K562 (cell line): ENCODE data around the gene STT3A. TPM values are rescaled to one million over a fixed set of nuclear protein-coding genes. Genes with fewer than 3 reads are reported as not detected.

ENCODE experiments used
- EGR1 ChIP-seq: fragments of 450-650 bp; conservative IDR thresholded peaks from 2 replicates; pipeline ENCODE4 v1.6.1; 2017; ENCODE audit warnings: mild to moderate bottlenecking
- EHMT2 ChIP-seq: fragments of 450-650 bp; IDR thresholded peaks from 2 replicates; pipeline ENCODE4 v1.6.1; 2018; ENCODE audit warnings: antibody characterized with exemption
- NCOA1 ChIP-seq: fragments of 450-650 bp; IDR thresholded peaks from 2 replicates; pipeline ENCODE4 v1.6.1; 2016; ENCODE audit warnings: low read depth
- PHF8 ChIP-seq: fragments of 200-600 bp; sonication (generic); IDR thresholded peaks from 2 replicates; pipeline ENCODE4 v1.6.1; 2012; ENCODE audit warnings: mixed run types, mild to moderate bottlenecking, inconsistent platforms, low read length, moderate library complexity, borderline replicate concordance
- POLR2G ChIP-seq: fragments of 200-400 bp; formaldehyde crosslinking; IDR thresholded peaks from 2 replicates; pipeline ENCODE4 v1.6.1; 2017; ENCODE audit warnings: low read depth, mild to moderate bottlenecking, antibody characterized with exemption, low read length, moderate library complexity
- SETDB1 ChIP-seq: IDR thresholded peaks from one replicate; pipeline ENCODE4 v1.6.1; 2012; ENCODE audit warnings: low read length, control low read depth, inconsistent platforms
- SMC3 ChIP-seq: conservative IDR thresholded peaks from 2 replicates; pipeline ENCODE4 v1.6.1; 2011; ENCODE audit warnings: low read depth, low read length, improper control_type of control experiment; ENCODE audit not compliant: insufficient read depth
- TAL1 ChIP-seq: fragments of 450-650 bp; IDR thresholded peaks from 2 replicates; pipeline ENCODE4 v1.6.1; 2016; ENCODE audit warnings: mild to moderate bottlenecking
- ZNF668 ChIP-seq: fragments of 250-450 bp; sonication (Bioruptor Pico); IDR thresholded peaks from 2 replicates; pipeline ENCODE4 v1.8.0; 2022; ENCODE audit warnings: mild to moderate bottlenecking, inconsistent platforms
- ZNF696 ChIP-seq: fragments of 250-450 bp; sonication (Bioruptor Pico); conservative IDR thresholded peaks from 2 replicates; pipeline ENCODE4 v1.4.0; 2020; ENCODE audit warnings: mild to moderate bottlenecking, moderate library complexity
- ZNF76 ChIP-seq: fragments of 250-450 bp; sonication (Bioruptor Pico); IDR thresholded peaks from 2 replicates; pipeline ENCODE4 v1.4.0; 2020; ENCODE audit warnings: mild to moderate bottlenecking, moderate library complexity, borderline replicate concordance
- polyA plus RNA-seq, 8 experiments: library from polyadenylated mRNA; depleted of rRNA in 4 of 8; stranded (reverse) in 5 of 8; unstranded in 3 of 8; fragments of >200 nt; fragmentation: Nextera tagmentation in 2 of 8; fragmentation: Illumina TruSeq in 1 of 8; extraction: Ambion mirVana in 2 of 8; extraction: Trizol in 1 of 8; gene quantifications; 2 replicates each; pipeline versions ENCODE4 v1.2.1 to v1.2.3, GENCODE V29; 2011 to 2014; ENCODE audit warnings: inconsistent platforms in 1 of 8, missing spikeins in 1 of 8
- total RNA-seq, 7 experiments: library from RNA; depleted of rRNA in 6 of 7; stranded (reverse); fragments of >200 nt in 6 of 7; fragmentation: Illumina TruSeq in 2 of 7; extraction: Trizol in 2 of 7; gene quantifications; 2 replicates each; pipeline versions ENCODE4 v1.2.1 to v1.2.3, GENCODE V29; 2011 to 2021; ENCODE audit warnings: low replicate concordance in 1 of 7
- TF ChIP-seq, protein P1 (sequence below), 2 experiments: fragments of 450-650 bp; formaldehyde crosslinking in 1 of 2; IDR thresholded peaks; 2 replicates each; pipeline versions ENCODE4 v1.4.0 to v1.6.1; 2014 to 2020; ENCODE audit warnings: mild to moderate bottlenecking in 2 of 2, borderline replicate concordance in 1 of 2, low read depth in 1 of 2
- TF ChIP-seq, protein P2 (sequence below): sonication (generic); formaldehyde crosslinking; IDR thresholded peaks from 2 replicates; pipeline ENCODE4 v1.9.0; 2022; ENCODE audit warnings: mild to moderate bottlenecking, missing genetic modification reagents
- TF ChIP-seq, protein P3 (sequence below): fragments of 450-650 bp; IDR thresholded peaks from 2 replicates; pipeline ENCODE4 v1.6.1; 2016; ENCODE audit warnings: antibody characterized with exemption

STT3A gene
- total and polyA plus RNA-seq, 9 of the 15 experiments (the other 6 are each of a cell fraction or from before 2014, with no cell fraction given): 70.7 to 330 (median 192) TPM

DNA sequence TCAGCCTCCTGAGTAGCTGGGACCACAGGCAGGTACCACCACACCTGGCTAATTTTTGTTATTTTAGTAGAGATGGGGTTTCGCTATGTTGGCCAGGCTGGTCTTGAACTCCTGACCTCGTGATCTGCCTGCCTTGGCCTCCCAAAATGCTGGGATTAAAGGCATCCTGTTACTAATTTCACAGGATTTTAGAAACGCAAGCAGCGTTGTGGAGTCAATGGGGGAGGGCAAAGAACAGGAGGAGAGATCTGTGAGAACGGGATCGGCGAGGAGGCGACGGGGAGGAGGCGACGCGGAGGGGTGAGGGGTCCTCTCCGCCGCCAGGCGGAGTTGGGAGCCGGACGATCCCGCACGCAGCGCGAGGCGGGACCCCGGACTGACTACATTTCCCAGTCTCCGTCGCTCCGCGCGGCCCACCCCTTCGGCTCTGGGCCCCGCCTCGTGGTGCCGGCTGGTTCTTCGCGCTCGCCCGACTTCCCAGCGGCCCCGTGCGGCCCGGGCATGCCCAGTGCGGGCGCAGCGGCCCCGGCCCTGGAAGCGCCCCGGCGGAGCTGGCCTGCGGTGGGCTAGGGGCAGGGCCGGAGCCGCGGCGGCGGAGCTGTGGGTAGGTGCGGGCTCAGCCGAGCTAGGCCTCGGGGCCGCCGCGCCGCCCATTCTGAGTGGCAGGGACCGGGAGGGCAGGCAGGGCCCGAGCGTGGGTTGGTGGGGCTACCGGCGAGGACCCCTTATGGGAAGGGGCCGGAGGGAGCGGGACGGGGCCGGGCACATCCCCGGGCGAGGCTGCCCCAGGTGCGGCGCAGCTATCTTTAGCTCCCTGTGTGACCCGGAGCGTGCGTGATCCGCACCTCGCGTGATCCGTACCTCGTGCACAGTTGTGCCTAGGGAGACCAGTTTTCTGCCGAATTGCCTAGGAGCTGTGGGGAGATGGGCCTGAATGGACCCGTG, 23.4 kb upstream of the STT3A start, which contains the start of gene EI24 (continued):
- TF ChIP-seq, protein P1, sequence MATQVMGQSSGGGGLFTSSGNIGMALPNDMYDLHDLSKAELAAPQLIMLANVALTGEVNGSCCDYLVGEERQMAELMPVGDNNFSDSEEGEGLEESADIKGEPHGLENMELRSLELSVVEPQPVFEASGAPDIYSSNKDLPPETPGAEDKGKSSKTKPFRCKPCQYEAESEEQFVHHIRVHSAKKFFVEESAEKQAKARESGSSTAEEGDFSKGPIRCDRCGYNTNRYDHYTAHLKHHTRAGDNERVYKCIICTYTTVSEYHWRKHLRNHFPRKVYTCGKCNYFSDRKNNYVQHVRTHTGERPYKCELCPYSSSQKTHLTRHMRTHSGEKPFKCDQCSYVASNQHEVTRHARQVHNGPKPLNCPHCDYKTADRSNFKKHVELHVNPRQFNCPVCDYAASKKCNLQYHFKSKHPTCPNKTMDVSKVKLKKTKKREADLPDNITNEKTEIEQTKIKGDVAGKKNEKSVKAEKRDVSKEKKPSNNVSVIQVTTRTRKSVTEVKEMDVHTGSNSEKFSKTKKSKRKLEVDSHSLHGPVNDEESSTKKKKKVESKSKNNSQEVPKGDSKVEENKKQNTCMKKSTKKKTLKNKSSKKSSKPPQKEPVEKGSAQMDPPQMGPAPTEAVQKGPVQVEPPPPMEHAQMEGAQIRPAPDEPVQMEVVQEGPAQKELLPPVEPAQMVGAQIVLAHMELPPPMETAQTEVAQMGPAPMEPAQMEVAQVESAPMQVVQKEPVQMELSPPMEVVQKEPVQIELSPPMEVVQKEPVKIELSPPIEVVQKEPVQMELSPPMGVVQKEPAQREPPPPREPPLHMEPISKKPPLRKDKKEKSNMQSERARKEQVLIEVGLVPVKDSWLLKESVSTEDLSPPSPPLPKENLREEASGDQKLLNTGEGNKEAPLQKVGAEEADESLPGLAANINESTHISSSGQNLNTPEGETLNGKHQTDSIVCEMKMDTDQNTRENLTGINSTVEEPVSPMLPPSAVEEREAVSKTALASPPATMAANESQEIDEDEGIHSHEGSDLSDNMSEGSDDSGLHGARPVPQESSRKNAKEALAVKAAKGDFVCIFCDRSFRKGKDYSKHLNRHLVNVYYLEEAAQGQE (IDR thresholded peaks at IDR 0.05; ENCODE audit: borderline replicate concordance): peak; percentile 61
- TF ChIP-seq, protein P1 (CRISPR knock-in tag; IDR thresholded peaks at IDR 0.05; ENCODE audit: low read depth): 0 out of 2 replicates have a peak, but pooled peaks have one; percentile 60
- TF ChIP-seq, protein P2, sequence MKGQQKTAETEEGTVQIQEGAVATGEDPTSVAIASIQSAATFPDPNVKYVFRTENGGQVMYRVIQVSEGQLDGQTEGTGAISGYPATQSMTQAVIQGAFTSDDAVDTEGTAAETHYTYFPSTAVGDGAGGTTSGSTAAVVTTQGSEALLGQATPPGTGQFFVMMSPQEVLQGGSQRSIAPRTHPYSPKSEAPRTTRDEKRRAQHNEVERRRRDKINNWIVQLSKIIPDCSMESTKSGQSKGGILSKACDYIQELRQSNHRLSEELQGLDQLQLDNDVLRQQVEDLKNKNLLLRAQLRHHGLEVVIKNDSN (CRISPR knock-in tag): no peak
- TF ChIP-seq SETDB1 (no peak), TAL1 (peak; percentile 18; the same call in 1 of the 2 replicates), ZNF696 (CRISPR knock-in tag) (no peak), NCOA1 (no peak), EGR1 (peak; percentile 9; the same call in 1 of the 2 replicates), EHMT2 (peak; percentile 60; the same call in 1 of the 2 replicates), ZNF76 (CRISPR knock-in tag) (0 out of 2 replicates have a peak, but pooled peaks have one; percentile 58), SMC3 (peak; percentile 41; the same call in 1 of the 2 replicates), POLR2G (peak; percentile 93), PHF8 (peak; percentile 89; the same call in 1 of the 2 replicates), ZNF668 (CRISPR knock-in tag) (no peak)
- TF ChIP-seq, protein P3, sequence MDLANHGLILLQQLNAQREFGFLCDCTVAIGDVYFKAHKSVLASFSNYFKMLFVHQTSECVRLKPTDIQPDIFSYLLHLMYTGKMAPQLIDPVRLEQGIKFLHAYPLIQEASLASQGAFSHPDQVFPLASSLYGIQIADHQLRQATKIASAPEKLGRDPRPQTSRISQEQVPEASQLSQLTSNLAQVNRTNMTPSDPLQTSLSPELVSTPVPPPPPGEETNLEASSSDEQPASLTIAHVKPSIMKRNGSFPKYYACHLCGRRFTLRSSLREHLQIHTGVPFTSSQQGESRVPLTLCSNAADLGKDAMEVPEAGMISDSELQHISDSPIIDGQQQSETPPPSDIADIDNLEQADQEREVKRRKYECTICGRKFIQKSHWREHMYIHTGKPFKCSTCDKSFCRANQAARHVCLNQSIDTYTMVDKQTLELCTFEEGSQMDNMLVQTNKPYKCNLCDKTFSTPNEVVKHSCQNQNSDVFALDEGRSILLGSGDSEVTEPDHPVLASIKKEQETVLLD: peak; percentile 47; the same call in 1 of the 2 replicates
